ENCODE results near the gene DKK2. TPM values are rescaled to one million over a fixed set of nuclear protein-coding genes. Genes with fewer than 3 reads are reported as not detected.

The DKK2 gene
- total and polyA plus RNA-seq, 2 donors: 0.85 to 0.91 TPM

DNA sequence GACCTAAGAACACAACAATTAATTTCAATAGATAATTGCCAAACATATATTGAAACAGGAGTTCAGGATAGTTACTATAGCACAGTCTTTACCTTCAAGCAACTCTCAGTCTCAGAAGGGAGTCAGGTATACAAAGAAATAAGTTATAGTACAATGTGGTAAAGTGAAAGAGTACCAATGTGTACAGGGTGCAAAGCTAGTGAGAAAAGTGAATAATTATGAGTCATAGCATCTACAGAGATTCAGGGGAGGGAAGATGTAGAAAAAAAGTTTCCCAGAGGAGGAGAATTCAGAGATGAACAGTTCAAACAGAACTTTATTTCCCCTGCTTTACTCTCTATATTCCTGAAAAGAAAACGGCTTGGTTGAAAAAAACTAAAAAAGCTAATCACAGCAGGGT, 22.7 kb upstream of the DKK2 start:
- WGBS: 96% methylated on average over 1 of the region's 1 CpG
- H3K4me1 ChIP-seq (ENCODE audit: control insufficient read depth in 2 of 2, insufficient read depth in 2 of 2, low read length in 2 of 2): no peaks in the 10 kb centered on the region
- no peak for DNase-seq (ENCODE audit: low read depth in 6 of 9, low spot score in 9 of 9)
- no peak overlapping the region for H3K4me3 ChIP-seq (ENCODE audit: low read length in 2 of 2)
- no peak overlapping the region for H3K27ac ChIP-seq (ENCODE audit: low read depth in 1 of 2, low read length in 1 of 2)
- no peaks in the 10 kb centered on the region for H3K9me3 ChIP-seq (ENCODE audit: control insufficient read depth in 2 of 2, insufficient read depth in 1 of 2, low read length in 1 of 2)
- no peaks in the 10 kb centered on the region for H3K27me3 ChIP-seq (ENCODE audit: control insufficient read depth in 2 of 2, insufficient read depth in 1 of 2, low read length in 1 of 2)
- no peaks in the 10 kb centered on the region for H3K36me3 ChIP-seq (ENCODE audit: control insufficient read depth in 2 of 2, insufficient read depth in 2 of 2, low read length in 1 of 2)

DNA sequence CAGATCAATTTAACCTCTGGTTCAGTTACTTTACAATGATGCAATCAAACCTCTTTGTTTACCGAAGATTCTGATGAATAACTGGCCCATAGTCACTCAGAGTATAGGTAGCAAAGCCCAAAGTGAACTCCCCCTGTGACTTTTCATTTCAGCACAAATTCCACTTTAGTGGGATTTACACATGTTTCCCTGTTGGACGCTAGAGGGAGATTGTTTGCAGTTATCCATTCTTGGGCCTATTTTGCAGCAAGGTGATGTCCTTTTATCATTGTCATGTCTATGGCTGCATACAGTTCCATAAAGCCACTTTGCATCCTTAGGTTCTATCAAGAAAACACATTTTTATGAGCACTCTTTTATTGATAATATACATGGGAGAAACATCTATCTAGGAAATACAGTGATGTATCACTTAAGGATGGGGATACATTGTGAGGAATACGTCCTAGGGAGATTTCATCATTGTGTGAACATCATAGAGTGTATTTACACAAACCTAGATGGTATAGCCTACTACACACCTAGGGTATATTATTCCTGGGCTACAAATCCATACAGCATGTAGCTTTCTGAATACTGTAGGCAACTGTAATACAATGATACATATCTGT, 14.5 kb upstream of the DKK2 start:
- peak in 1 of 9 donors; percentile 10 for DNase-seq (ENCODE audit: low read depth in 6 of 9, low spot score in 9 of 9)
- no peaks in the 10 kb centered on the region for H3K36me3 ChIP-seq (ENCODE audit: control insufficient read depth in 2 of 2, insufficient read depth in 2 of 2, low read length in 1 of 2)
- no peaks in the 10 kb centered on the region for H3K9me3 ChIP-seq (ENCODE audit: control insufficient read depth in 2 of 2, insufficient read depth in 1 of 2, low read length in 1 of 2)
- H3K27me3 ChIP-seq (ENCODE audit: control insufficient read depth in 2 of 2, insufficient read depth in 1 of 2, low read length in 1 of 2): no peaks in the 10 kb centered on the region
- no peaks in the 10 kb centered on the region for H3K4me1 ChIP-seq (ENCODE audit: control insufficient read depth in 2 of 2, insufficient read depth in 2 of 2, low read length in 2 of 2)
- WGBS: 79% methylated on average over 3 of the region's 3 CpGs
- no peak overlapping the region for H3K27ac ChIP-seq (ENCODE audit: low read depth in 1 of 2, low read length in 1 of 2)
- no peak overlapping the region for H3K4me3 ChIP-seq (ENCODE audit: low read length in 2 of 2)

DNA sequence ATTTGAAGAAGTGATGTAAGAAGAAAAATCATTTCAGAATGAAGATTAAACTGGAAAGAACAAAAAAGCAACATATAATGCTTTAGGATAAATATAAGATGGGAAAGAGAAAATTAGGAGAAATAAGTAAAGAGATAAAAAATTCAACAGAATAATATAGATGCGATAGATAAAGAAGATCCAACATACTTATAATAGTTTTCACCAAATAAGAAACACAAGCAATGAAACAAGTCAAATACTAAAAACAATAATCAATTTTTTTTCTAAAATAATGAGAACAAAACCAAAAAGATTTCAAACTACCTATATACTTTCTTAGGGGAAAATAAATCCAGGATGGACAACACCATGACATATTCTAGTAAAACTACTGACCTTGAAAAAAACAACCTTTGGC, 10.1 kb upstream of the DKK2 start:
- Histone ChIP-seq H3K4me3 (ENCODE audit: low read length in 2 of 2) (no peak overlapping the region), H3K9me3 (ENCODE audit: control insufficient read depth in 2 of 2, insufficient read depth in 1 of 2, low read length in 1 of 2) (no peaks in the 10 kb centered on the region), H3K36me3 (ENCODE audit: control insufficient read depth in 2 of 2, insufficient read depth in 2 of 2, low read length in 1 of 2) (no peaks in the 10 kb centered on the region), H3K27me3 (ENCODE audit: control insufficient read depth in 2 of 2, insufficient read depth in 1 of 2, low read length in 1 of 2) (no peaks in the 10 kb centered on the region), H3K27ac (ENCODE audit: low read depth in 1 of 2, low read length in 1 of 2) (no peak overlapping the region), H3K4me1 (ENCODE audit: control insufficient read depth in 2 of 2, insufficient read depth in 2 of 2, low read length in 2 of 2) (no peaks in the 10 kb centered on the region)
- WGBS: 99% methylated on average over 1 of the region's 1 CpG
- DNase-seq (ENCODE audit: low read depth in 6 of 9, low spot score in 9 of 9): no peak

DNA sequence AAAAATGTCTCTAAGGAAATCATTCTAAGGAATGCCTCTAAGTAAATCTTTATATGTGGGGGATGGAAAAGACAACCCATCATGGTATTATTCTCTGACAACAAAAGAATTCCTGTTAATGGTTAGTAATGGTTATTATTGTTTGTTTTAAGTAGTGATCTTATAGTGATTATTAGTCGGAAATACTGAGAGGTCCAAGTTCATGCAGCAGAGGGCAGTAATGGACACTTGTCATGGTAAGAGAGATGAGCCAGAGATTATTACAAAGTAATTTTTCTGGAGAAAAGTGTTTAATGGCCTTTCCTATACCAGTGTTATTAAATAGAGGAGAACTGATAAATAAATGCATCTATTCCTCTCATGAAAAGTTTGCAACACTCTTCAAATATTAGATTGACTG, 8.1 kb upstream of the DKK2 start:
- H3K4me1 ChIP-seq (ENCODE audit: control insufficient read depth in 2 of 2, insufficient read depth in 2 of 2, low read length in 2 of 2): no peaks in the 10 kb centered on the region
- H3K4me3 ChIP-seq (ENCODE audit: low read length in 2 of 2): no peak overlapping the region
- H3K36me3 ChIP-seq (ENCODE audit: control insufficient read depth in 2 of 2, insufficient read depth in 2 of 2, low read length in 1 of 2): no peaks in the 10 kb centered on the region
- DNase-seq (ENCODE audit: low read depth in 6 of 9, low spot score in 9 of 9): no peak
- H3K9me3 ChIP-seq (ENCODE audit: control insufficient read depth in 2 of 2, insufficient read depth in 1 of 2, low read length in 1 of 2): no peaks in the 10 kb centered on the region
- 89% methylated on average over 1 of the region's 1 CpG for WGBS
- no peaks in the 10 kb centered on the region for H3K27me3 ChIP-seq (ENCODE audit: control insufficient read depth in 2 of 2, insufficient read depth in 1 of 2, low read length in 1 of 2)
- H3K27ac ChIP-seq (ENCODE audit: low read depth in 1 of 2, low read length in 1 of 2): no peak overlapping the region

DNA sequence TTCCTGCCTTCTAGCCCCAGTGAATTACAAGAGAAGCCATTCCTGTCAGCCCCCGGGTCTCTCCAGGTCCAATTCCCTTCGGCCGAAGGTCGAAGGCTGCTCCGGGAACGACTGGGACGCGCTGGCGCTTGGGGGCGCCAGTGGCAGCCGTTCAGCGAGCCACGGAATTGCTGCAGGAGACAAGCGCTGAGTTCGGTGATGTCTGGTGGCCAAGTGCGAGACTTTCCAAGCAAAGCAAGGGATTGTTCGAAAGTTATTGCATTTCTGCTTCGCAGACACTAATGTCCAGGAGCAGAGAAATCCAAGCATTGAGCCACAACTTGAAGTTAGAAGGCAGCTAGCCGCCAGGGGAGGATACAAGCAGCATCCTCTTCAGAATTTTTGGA, 1.1 kb upstream of the DKK2 start:
- Histone ChIP-seq H3K9me3 (ENCODE audit: control insufficient read depth in 2 of 2, insufficient read depth in 1 of 2, low read length in 1 of 2) (no peaks in the 10 kb centered on the region), H3K27ac (ENCODE audit: low read depth in 1 of 2, low read length in 1 of 2) (no peak overlapping the region), H3K27me3 (ENCODE audit: control insufficient read depth in 2 of 2, insufficient read depth in 1 of 2, low read length in 1 of 2) (peaks cover 37 to 55% of the 10 kb centered on the region in 2 donors), H3K36me3 (ENCODE audit: control insufficient read depth in 2 of 2, insufficient read depth in 2 of 2, low read length in 1 of 2) (no peaks in the 10 kb centered on the region), H3K4me3 (ENCODE audit: low read length in 2 of 2) (no peak overlapping the region), H3K4me1 (ENCODE audit: control insufficient read depth in 2 of 2, insufficient read depth in 2 of 2, low read length in 2 of 2) (peaks cover 0 to 32% of the 10 kb centered on the region in 2 donors)
- peak in 2 of 9 donors; percentile 12 to 32 for DNase-seq (ENCODE audit: low read depth in 6 of 9, low spot score in 9 of 9)
- 2% methylated on average over 19 of the region's 19 CpGs for WGBS

DNA sequence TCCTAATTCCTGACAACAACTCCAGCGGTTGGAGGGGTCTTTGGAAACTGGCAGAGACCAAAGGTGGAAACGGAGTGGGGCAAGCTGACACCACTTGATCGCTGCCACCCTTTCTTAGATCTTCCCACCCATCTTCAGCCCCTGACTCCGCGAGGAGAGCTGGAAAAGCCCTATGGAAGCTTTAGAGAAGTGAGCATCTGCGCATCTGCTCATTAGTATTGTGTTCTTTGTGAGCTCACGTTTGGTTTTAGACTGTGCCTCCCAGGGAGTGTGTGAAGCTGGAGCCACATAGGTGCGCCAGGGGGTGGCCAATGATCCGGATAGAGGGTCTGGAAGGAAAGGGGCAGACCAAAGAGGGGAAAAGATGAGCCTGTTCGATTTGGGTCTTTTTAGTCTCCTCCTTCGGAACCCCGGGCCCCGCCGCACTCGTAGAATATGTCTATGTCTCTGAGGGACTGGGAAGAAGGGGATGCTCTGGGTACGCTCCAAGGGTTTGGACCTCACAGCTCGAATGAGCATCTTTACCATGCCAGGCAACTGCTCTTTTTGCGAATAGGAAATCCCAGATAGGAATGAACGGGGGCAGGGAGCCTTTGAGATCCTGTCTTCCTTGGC, 578 bp upstream of the DKK2 start:
- Histone ChIP-seq H3K9me3 (ENCODE audit: control insufficient read depth in 2 of 2, insufficient read depth in 1 of 2, low read length in 1 of 2) (no peaks in the 10 kb centered on the region), H3K4me3 (ENCODE audit: low read length in 2 of 2) (peak overlapping the region; percentile 21 to 38), H3K4me1 (ENCODE audit: control insufficient read depth in 2 of 2, insufficient read depth in 2 of 2, low read length in 2 of 2) (peaks cover 0 to 32% of the 10 kb centered on the region in 2 donors), H3K36me3 (ENCODE audit: control insufficient read depth in 2 of 2, insufficient read depth in 2 of 2, low read length in 1 of 2) (no peaks in the 10 kb centered on the region), H3K27me3 (ENCODE audit: control insufficient read depth in 2 of 2, insufficient read depth in 1 of 2, low read length in 1 of 2) (peaks cover 37 to 55% of the 10 kb centered on the region in 2 donors), H3K27ac (ENCODE audit: low read depth in 1 of 2, low read length in 1 of 2) (no peak overlapping the region)
- WGBS: 7% methylated on average over 19 of the region's 19 CpGs
- DNase-seq (ENCODE audit: low read depth in 6 of 9, low spot score in 9 of 9): no peak

DNA sequence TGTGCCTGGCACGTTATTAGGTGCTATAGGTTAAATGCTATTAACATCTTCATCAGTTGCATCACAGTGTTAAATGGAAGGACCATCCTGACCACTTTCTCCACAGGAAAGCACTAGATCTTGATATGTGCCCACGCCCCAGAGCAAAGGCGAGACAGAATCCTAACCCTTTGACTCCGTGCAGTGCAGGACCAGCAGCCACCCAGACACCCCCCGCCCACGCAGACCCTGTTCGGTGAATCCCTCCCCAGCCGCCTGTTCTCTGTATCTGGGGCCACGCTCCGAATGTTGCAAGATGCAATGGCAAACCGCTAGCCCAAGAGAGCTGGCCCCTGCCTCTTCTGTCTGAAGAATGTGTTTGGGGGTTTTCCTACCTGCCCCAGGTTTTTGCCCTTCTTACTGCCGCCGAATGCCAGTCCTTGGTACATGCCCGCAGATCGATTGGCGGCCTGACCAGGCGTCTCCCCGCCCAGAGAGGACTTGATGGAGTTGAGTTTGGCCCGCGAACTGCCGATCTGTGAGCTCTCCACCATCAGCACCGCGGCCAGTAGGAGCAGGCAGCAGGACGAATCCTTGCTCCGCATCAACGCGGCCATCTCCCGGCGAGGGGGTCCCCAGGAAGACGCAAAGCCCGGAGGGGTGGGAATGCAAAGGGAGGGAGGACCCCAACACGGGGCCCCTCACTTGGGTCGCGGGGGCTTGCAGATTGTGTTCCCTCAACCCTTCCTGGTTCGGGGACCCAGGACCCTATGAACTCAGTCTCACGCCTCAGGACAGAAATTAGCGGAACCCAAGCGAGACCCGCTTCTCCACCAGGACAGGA, 906 bp downstream of the DKK2 start:
- Histone ChIP-seq H3K4me1 (ENCODE audit: control insufficient read depth in 2 of 2, insufficient read depth in 2 of 2, low read length in 2 of 2) (peaks cover 0 to 32% of the 10 kb centered on the region in 2 donors), H3K36me3 (ENCODE audit: control insufficient read depth in 2 of 2, insufficient read depth in 2 of 2, low read length in 1 of 2) (no peaks in the 10 kb centered on the region), H3K27ac (ENCODE audit: low read depth in 1 of 2, low read length in 1 of 2) (no peak overlapping the region), H3K4me3 (ENCODE audit: low read length in 2 of 2) (peak overlapping the region; percentile 21 to 38), H3K9me3 (ENCODE audit: control insufficient read depth in 2 of 2, insufficient read depth in 1 of 2, low read length in 1 of 2) (no peaks in the 10 kb centered on the region), H3K27me3 (ENCODE audit: control insufficient read depth in 2 of 2, insufficient read depth in 1 of 2, low read length in 1 of 2) (peaks cover 37 to 55% of the 10 kb centered on the region in 2 donors)
- 5% methylated on average over 39 of the region's 39 CpGs for WGBS
- DNase-seq (ENCODE audit: low read depth in 6 of 9, low spot score in 9 of 9): peak in 2 of 9 donors; percentile 4 to 8

DNA sequence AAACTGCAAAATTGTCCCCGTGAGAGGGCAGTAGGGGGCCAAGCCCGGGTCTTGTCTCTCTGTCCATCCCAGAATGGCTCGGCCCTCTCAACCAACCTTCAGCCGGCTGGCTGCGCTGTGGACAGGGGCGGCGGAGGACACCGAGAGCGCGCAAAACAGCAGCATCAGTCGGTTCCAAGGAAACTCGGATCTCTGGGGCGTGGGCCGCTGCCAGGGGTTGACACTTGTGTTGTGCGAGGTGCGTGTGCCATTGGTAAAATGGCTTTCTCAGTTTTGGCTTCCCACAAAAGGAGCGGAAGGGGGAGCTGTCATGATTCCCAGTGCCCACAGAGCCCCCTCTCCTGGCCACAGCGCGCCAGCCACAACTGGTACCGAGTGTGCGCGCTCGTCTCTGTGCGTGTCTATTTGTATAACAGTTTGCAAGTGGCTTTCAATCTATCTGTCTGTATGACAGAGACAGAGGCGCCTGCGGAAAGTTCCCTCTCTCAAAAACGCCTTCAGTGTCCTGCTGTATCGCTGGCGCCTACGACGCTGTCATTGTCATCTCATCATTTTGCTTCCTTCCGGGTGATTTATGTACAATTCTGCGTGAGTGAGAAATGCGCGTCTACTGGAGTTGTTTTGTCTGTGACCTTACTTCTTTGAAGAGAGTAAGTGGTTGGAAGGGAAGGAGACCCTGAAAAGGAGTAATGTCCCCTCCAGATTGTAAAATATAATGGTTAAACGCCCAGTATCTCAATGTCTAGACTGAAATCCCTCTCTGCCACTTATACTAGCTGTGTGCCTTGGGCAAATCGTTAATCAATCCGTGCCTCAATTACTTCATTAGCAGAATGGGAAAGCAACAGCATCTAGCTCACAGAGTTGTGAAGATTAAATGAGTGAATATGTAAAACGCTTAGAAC, 1.8 kb downstream of the DKK2 start:
- Histone ChIP-seq H3K4me1 (ENCODE audit: control insufficient read depth in 2 of 2, insufficient read depth in 2 of 2, low read length in 2 of 2) (peaks cover 0 to 32% of the 10 kb centered on the region in 2 donors), H3K27me3 (ENCODE audit: control insufficient read depth in 2 of 2, insufficient read depth in 1 of 2, low read length in 1 of 2) (peaks cover 37 to 55% of the 10 kb centered on the region in 2 donors), H3K9me3 (ENCODE audit: control insufficient read depth in 2 of 2, insufficient read depth in 1 of 2, low read length in 1 of 2) (no peaks in the 10 kb centered on the region), H3K27ac (ENCODE audit: low read depth in 1 of 2, low read length in 1 of 2) (no peak overlapping the region), H3K4me3 (ENCODE audit: low read length in 2 of 2) (no peak overlapping the region), H3K36me3 (ENCODE audit: control insufficient read depth in 2 of 2, insufficient read depth in 2 of 2, low read length in 1 of 2) (no peaks in the 10 kb centered on the region)
- 3% methylated on average over 39 of the region's 39 CpGs for WGBS
- peak in 2 of 9 donors; percentile 11 to 39 for DNase-seq (ENCODE audit: low read depth in 6 of 9, low spot score in 9 of 9)

All from thymus (tissue), 11 donors.